ENCODE measurements around the gene HERC6.

DNA sequence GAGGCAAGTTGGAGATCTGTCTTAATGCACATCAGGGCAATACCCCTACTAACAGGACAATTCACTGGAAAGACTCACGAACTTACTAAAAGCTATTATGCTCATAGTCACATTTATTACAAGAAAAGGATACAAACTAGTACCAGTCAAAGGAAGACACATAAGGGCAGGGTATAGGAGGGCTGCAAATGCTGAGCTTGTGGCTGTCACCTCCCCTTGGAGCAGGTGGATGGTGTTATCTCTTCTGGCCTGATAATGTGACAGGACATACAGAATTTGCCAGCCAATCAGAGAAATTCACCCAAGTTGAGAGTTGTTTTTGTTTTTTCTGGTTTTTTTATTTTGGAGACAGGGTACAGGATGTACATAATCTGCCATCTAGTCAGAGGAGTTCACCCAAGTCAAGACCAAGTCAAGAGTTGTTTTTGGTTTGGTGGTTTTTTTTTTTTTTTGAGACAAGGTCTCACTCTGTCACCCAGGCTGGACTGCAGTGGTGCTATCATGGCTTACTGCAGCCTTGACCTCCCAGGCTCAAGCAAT, 87.1 kb downstream of the HERC6 start:
- TF ChIP-seq, protein P1, sequence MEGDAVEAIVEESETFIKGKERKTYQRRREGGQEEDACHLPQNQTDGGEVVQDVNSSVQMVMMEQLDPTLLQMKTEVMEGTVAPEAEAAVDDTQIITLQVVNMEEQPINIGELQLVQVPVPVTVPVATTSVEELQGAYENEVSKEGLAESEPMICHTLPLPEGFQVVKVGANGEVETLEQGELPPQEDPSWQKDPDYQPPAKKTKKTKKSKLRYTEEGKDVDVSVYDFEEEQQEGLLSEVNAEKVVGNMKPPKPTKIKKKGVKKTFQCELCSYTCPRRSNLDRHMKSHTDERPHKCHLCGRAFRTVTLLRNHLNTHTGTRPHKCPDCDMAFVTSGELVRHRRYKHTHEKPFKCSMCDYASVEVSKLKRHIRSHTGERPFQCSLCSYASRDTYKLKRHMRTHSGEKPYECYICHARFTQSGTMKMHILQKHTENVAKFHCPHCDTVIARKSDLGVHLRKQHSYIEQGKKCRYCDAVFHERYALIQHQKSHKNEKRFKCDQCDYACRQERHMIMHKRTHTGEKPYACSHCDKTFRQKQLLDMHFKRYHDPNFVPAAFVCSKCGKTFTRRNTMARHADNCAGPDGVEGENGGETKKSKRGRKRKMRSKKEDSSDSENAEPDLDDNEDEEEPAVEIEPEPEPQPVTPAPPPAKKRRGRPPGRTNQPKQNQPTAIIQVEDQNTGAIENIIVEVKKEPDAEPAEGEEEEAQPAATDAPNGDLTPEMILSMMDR (IDR thresholded peaks at IDR 0.05; ENCODE audit: insufficient read depth, low read length, poor library complexity, severe bottlenecking): no peak
- no peak for TF ChIP-seq EZH2phosphoT487 (conservative IDR thresholded peaks at IDR 0.05; ENCODE audit: low read length)
